Nephron (organoid): ENCODE data around the gene GNG8.

Experiments used
- H3K27ac Mint-ChIP-seq, 3 experiments: 2 replicates each; pipeline ENCODE4 v1.8.0; 2020; ENCODE audit warnings: mixed read lengths in 3 of 3, mild to moderate bottlenecking in 2 of 3, moderate library complexity in 1 of 3
- H3K27me3 Mint-ChIP-seq: 2 replicates; pipeline ENCODE4 v1.8.0; 2021; ENCODE audit warnings: low read depth, mild to moderate bottlenecking, moderate library complexity, mixed read lengths
- H3K36me3 Mint-ChIP-seq: 2 replicates; pipeline ENCODE4 v1.8.0; 2020; ENCODE audit warnings: low read depth, mixed read lengths
- H3K4me1 Mint-ChIP-seq: 2 replicates; pipeline ENCODE4 v1.8.0; 2020; ENCODE audit warnings: mixed read lengths
- H3K4me3 Mint-ChIP-seq, 3 experiments: 2 replicates each; pipeline ENCODE4 v1.8.0; 2020; ENCODE audit warnings: mild to moderate bottlenecking in 3 of 3, mixed read lengths in 3 of 3, moderate library complexity in 2 of 3
- H3K9me3 Mint-ChIP-seq: 2 replicates; pipeline ENCODE4 v1.8.0; 2020; ENCODE audit warnings: mixed read lengths
- TF ChIP-seq, protein P1 (sequence below), 3 experiments: fragments of 200-600 bp; sonication (generic); IDR thresholded peaks; one replicate each; pipeline ENCODE4 v1.5.0; 2021; ENCODE audit warnings: antibody characterized with exemption in 3 of 3; ENCODE audit not compliant: unreplicated experiment in 3 of 3

GNG8 gene

DNA sequence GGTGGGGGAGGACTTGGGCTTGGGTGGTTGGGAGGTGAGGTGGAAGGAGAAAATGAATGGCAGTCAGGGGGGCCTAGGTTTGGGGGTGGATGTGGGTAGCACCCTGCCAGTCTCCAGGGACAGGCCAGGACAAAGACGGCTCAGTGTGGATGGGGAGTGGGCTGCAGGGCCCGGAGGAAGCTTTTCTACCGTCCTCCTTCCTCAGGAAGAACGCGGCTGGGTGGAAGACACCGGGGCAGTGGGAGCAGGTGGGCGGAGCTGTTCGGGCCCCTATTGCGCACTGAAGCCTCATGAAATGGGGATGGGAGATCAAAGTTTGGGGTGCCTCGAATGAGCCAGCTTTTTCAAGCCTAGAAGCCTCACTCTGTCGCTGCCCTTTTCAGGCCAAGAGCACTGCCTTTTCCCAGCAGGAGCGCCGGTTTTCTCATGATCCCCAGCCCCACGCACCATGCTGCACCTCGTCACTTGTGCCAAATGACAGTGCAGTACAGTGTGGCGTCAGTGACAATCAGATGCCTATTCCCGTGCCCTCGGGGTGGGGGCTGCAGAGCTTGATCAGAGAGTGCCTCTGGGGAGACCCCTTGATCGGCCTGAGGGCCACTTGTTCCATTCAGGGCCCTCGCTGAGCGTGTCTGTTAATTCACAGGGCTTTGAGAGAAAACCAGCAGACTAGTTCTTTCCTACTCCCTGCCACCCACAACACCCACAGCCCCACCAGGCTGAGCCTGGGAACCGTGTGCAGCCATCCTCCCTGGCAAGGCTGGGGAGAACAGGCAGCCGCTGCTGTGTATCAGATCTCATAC is 33.4 kb downstream of the GNG8 start:
- Mint-ChIP-seq H3K36me3 (peaks cover 9% of the 10 kb centered on the region), H3K27me3 (peaks cover 4% of the 10 kb centered on the region), H3K4me1 (peaks cover 26% of the 10 kb centered on the region), H3K4me3 (peak overlapping the region; percentile 95 to 99 (median 97)), H3K9me3 (peaks cover 15% of the 10 kb centered on the region), H3K27ac (peak overlapping the region; percentile 76 to 100 (median 83))
- TF ChIP-seq, protein P1, sequence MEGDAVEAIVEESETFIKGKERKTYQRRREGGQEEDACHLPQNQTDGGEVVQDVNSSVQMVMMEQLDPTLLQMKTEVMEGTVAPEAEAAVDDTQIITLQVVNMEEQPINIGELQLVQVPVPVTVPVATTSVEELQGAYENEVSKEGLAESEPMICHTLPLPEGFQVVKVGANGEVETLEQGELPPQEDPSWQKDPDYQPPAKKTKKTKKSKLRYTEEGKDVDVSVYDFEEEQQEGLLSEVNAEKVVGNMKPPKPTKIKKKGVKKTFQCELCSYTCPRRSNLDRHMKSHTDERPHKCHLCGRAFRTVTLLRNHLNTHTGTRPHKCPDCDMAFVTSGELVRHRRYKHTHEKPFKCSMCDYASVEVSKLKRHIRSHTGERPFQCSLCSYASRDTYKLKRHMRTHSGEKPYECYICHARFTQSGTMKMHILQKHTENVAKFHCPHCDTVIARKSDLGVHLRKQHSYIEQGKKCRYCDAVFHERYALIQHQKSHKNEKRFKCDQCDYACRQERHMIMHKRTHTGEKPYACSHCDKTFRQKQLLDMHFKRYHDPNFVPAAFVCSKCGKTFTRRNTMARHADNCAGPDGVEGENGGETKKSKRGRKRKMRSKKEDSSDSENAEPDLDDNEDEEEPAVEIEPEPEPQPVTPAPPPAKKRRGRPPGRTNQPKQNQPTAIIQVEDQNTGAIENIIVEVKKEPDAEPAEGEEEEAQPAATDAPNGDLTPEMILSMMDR (IDR thresholded peaks at IDR 0.05; ENCODE audit: unreplicated experiment in 3 of 3): no peak

DNA sequence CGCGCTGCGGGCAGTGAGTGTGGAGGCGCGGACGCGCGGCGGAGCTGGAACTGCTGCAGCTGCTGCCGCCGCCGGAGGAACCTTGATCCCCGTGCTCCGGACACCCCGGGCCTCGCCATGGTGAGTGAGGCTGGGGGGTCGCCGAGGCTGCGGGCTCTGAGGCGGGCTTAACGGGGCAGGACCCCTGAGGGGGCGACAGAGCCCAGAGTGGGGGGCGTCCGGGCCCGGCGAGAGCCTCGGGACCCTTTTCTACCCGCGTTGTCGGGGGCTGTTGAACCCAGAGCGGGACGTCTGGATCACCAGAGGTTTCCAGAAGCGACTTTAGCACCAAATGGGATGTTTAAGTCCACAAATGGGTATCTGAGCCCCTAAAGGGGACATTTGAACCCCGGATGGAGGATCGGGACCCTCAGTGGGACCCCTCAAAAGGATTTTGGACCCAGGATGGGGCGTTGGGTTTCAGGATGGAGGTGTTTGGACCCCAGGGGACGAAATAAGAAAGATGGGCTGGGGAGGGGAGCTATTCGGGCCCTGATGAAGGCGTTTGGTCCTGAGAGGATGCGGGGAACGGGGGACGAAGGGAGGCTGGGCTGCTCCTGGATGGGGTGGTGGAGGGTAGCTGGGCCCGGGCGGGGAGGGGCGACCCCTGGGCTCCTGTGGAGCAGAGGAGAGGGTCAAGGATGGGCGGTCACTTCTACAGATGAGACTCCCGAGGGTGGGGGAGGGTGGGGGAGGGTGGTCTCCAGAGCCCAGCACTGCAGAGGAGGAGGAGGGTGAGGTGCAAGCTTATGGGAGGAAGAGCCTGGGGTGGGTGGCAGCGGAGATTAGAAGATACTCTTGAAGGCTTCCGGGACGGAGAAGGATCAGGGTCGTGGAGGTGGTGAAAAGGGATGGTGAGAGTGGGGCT is 34.4 kb downstream of the GNG8 start, which contains the start of gene CALM3:
TSS of gene CALM3 (plus strand) at position 13 of the 907 bp plus-strand sequence. CDS start at position 118, 105 bp downstream.
- TF ChIP-seq, protein P1 (IDR thresholded peaks at IDR 0.05; ENCODE audit: unreplicated experiment in 3 of 3): no peak
- peaks cover 25% of the 10 kb centered on the region for H3K4me1 Mint-ChIP-seq
- H3K27me3 Mint-ChIP-seq: peaks cover 4% of the 10 kb centered on the region
- H3K36me3 Mint-ChIP-seq: peaks cover 5% of the 10 kb centered on the region
- H3K9me3 Mint-ChIP-seq: peaks cover 18% of the 10 kb centered on the region
- H3K4me3 Mint-ChIP-seq: peak within 1 kb of the TSS; percentile 95 to 99 (median 97)
- peak within 1 kb of the TSS; percentile 100 for H3K27ac Mint-ChIP-seq

- TF ChIP-seq, protein P1 (IDR thresholded peaks at IDR 0.05; ENCODE audit: unreplicated experiment in 3 of 3): no peak
- Mint-ChIP-seq H3K9me3 (peaks cover 22% of the 10 kb centered on the region), H3K4me1 (peaks cover 20% of the 10 kb centered on the region), H3K27me3 (peaks cover 4% of the 10 kb centered on the region), H3K4me3 (peak overlapping the region; percentile 95 to 99 (median 97)), H3K27ac (peak overlapping the region; percentile 100), H3K36me3 (no peaks in the 10 kb centered on the region)
These were observed 35.4 kb downstream of the GNG8 start for GRCh38 chr19:46600384-46601317.

DNA sequence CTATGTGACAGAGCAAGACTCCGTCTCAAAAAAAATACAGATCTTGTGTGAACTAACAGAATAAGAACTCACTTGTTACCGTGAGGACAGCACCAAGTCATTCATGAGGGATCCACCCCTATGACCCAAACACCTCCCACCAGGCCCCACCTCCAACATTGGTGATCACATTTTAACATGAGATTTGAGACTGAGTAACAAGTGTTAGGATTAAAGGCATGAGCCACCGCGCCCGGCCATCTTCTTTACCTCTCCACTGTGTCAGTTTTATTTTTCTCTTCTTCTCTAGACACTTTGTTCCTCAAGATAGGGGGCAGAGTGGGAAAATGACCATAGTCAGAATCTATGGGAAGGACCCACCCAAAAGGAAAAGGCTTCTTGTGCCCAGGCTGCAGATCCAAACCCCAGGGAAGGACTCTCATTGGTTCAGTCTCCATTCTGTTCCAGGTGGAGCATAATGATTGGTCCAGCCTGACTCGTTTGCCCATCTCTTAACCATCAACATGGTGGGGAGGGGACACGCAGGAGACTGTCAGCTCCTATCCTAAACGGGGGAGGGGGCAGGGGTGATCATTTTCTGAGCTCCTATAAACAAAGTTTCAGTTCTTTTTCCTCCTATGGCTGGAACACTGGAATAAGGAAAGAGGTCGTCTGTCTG is 36.2 kb downstream of the GNG8 start:
- Mint-ChIP-seq H3K27ac (peak overlapping the region; percentile 100), H3K4me3 (peak overlapping the region; percentile 95 to 99 (median 97))

More for the DNA sequence above, 36.2 kb downstream of the GNG8 start:
- H3K36me3 Mint-ChIP-seq: no peaks in the 10 kb centered on the region
- TF ChIP-seq, protein P1 (IDR thresholded peaks at IDR 0.05; ENCODE audit: unreplicated experiment in 3 of 3): no peak
- H3K9me3 Mint-ChIP-seq: peaks cover 25% of the 10 kb centered on the region
- peaks cover 20% of the 10 kb centered on the region for H3K4me1 Mint-ChIP-seq
- peaks cover 4% of the 10 kb centered on the region for H3K27me3 Mint-ChIP-seq
